PC-9 (cell line): ENCODE measurements around the gene LGALS7B.

Source experiments
- CTCF ChIP-seq: fragments of 200-600 bp; sonication (generic); conservative IDR thresholded peaks from 2 replicates; pipeline ENCODE4 v1.6.1; 2017; ENCODE audit warnings: mixed run types, antibody characterized with exemption, mild to moderate bottlenecking, moderate library complexity
- EZH2 ChIP-seq: fragments of 200-600 bp; sonication (generic); IDR thresholded peaks from 2 replicates; pipeline ENCODE4 v1.8.0; 2017; ENCODE audit warnings: antibody characterized with exemption, low read depth

GRCh38 chr19:38763795-38764220 is 25.2 kb upstream of the LGALS7B start:
- TF ChIP-seq EZH2, result no peak
- no peak for TF ChIP-seq CTCF
